Stimulated activated CD8-positive, alpha-beta memory T cell treated with anti-CD3 and anti-CD28 coated beads, Interleukin-15, amount 100 ng/mL, for 24 hours (primary cell): Measurements from ENCODE around the gene FAM3C.

Source experiments
- DNase-seq: peaks from one replicate; pipeline ENCODE4 v3.0.0-alpha.2; 2020; ENCODE audit warnings: low read depth

Gene FAM3C

GRCh38 chr7:121410829-121411596 lies 14.9 kb upstream of the FAM3C start:
- no peak for DNase-seq

GRCh38 chr7:121406944-121407343 lies 10.8 kb upstream of the FAM3C start:
- no peak for DNase-seq

DNA sequence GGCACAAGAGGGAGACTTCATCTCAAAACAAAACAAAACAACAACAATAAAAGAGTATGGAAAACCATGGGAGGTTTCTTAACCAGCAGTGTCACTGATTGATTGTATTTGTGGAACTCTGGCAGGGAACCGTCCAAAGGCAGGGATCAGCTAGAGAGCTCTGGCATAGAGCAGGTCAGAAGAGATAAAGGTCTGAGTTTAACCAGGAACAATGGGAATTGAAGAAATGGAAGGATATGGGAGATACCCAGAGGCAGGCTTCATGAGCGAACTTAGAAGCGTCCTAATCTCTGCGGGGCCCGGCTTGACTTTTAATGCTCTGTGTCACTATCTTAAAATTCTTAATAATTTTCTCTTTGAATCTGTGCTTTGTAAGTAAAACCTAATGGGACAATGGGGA lies 10.4 kb upstream of the FAM3C start:
- no peak for DNase-seq

- no peak for DNase-seq
Observed at GRCh38 chr7:121404348-121404747, 8.2 kb upstream of the FAM3C start.

- DNase-seq: no peak
Observed at GRCh38 chr7:121402701-121403100, 6.6 kb upstream of the FAM3C start.

DNA sequence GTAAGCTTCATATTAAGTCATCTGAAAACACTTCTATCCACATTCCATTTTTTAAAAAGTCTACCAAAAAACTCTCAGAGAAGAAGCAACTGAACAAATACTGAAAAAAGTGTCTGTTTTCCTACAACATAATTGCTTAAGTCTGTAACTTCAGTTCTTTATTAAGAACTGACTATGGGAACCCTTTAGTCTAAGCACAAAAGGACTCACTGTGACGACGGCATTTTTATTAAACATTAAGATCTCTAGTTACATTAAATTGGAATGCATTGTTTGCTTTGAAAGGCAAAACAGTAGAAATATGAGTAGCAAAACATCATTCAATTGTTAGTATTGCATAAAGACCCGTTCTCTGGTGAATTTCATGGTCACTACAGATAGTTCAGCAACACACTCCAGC lies 5.8 kb upstream of the FAM3C start:
- DNase-seq: no peak

GRCh38 chr7:121398246-121398645 lies 2.1 kb upstream of the FAM3C start:
- DNase-seq: no peak

GRCh38 chr7:121397822-121398221 lies 1.7 kb upstream of the FAM3C start:
- DNase-seq: no peak

- DNase-seq: no peak
Observed at GRCh38 chr7:121397361-121397760, 1.3 kb upstream of the FAM3C start.

GRCh38 chr7:121395494-121395960 lies 581 bp downstream of the FAM3C start:
- DNase-seq: no peak

GRCh38 chr7:121394709-121395140 lies 1.4 kb downstream of the FAM3C start:
- no peak for DNase-seq

DNA sequence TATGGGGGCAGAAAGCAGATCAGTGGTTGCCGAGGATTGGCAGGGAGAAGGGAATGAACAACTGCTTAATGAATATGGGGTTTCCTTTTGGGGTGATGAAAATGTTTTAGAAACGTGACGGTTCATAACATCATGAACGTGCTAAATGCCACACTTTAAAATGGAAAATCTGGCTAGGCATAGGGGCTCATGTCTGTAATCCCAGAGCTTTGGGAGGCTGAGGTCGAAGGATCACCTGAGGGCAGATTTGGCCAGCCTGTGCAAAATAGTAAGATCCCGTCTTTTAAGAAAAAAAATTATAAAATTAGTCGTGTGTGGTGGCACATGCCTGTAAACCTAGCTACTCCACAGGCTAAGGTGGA lies 3.1 kb downstream of the FAM3C start:
- no peak for DNase-seq

GRCh38 chr7:121392277-121393004 lies 3.7 kb downstream of the FAM3C start:
- no peak for DNase-seq

DNA sequence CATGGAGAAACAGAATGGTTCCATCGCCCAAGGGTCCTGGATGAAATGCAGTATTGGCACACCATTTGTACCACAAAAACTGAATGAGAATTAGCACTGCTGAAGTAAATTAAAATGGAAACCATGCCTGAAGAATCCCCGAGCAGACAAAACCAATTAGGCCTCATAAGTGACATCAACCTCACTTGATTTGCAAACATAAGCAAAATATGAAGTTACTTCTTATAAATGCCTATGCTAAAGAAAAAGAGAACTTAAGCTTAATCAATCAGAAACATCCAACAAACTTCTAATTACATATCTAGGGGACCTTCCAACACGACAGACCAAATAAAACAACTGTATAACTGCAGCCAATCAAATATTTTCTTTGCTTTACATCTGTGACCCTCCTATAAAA lies 4.4 kb downstream of the FAM3C start:
- no peak for DNase-seq

GRCh38 chr7:121390617-121391016 lies 5.5 kb downstream of the FAM3C start:
- DNase-seq: no peak

- no peak for DNase-seq
Observed at GRCh38 chr7:121390109-121390508, 6.0 kb downstream of the FAM3C start.

DNA sequence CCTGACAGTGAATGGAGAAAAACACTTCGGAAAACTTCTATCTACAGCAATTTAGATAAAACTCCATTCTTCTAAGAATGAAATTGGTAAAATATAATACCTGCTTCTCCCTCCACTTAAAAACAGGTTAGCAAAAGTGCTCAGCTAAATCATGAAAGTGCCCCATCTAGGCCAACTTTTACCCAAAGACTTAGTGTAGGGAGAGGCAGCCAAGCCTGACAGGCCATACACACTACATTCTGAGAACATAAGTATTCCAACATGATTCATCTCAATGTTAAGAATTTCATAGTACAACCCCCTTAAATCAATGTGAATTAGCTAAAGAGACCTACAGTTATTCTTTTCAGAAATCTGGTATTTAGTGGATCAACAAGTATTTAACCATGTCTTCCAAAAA lies 7.2 kb downstream of the FAM3C start:
- DNase-seq: no peak

GRCh38 chr7:121385800-121386179 lies 10.3 kb downstream of the FAM3C start:
- no peak for DNase-seq

- no peak for DNase-seq
Observed at GRCh38 chr7:121385056-121385799, 10.9 kb downstream of the FAM3C start.

DNA sequence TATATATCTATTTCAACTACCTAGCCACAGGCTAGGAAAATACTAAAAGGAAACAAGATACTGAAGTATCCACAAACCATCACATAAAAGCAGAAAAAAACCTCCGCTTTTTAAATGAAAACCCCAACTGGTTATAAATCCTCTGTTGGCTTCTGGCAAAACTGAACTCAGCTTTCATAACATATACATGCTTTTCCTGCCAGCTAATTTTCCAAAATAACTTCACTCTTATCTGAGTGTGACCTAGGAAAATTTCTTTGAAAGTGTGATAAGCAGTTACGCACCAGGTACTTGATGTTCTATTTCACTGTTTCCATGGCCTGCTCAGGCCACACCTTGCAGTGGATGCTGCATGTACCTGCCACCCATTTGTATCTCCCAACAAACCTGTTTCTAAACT lies 11.8 kb downstream of the FAM3C start:
- no peak for DNase-seq

DNA sequence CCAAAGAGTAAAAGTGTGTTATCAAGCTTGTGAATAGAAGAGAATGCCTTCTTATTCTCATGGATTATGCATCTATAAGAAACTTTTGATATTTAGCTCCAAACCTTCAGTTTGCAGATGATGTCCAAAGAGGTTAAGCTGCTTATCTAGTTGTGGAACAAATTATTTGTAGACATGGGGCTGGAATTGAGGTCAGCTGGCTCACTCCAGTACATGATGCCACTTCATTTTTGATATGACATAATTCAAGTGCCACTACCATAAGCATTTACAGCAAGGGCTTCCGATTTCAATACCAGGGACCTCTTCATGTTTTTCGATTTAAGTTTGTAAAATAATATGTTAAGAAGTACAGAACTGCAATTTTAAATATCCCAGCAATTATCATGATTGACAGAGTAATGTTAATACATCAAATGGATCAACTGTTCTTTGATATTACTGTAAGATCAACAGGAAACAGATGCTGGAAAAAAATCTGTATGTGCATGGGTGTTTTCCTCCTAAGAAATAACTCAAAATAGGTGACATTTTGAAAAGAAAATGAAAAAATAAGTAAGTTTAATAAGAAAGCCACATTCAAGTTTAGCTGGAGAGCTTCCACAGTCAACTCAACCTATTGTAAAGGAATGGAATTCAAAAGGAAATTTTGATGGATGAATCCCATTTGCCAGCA lies 12.7 kb downstream of the FAM3C start:
- DNase-seq: no peak

- DNase-seq: no peak
Observed at GRCh38 chr7:121382473-121382872, 13.6 kb downstream of the FAM3C start.
